Ecto neural progenitor cell (in vitro differentiated cells): ENCODE data around the gene ST3GAL2.
"Not testable (repeated sequence)": the region's sequence is repeated elsewhere in the genome, so short reads cannot be mapped to it uniquely, and the experiment has no call there.

ENCODE experiments used
- DNase-seq: peaks from one replicate; pipeline ENCODE4 v3.0.0-alpha.2; 2018; ENCODE audit warnings: low spot score

The ST3GAL2 gene

DNA sequence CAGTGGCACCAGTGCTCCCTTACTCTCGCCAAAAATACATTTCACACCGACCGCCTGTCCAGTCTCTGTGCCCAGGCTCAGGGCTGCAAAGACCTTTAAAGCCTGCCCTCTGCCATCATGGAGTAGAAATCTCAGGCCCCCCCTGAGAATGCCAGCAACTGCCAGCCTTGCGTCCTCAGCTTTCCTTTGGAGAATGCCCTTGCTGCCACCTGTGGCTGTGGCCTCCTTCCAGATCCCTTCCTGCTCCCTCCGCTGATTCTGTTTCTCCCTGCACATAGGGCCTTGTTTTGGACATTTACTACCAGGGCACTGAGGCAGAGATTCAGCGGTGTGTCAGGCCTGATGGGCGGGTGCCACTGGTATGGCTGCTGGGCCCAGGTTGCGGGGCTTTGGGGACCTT is 28.7 kb upstream of the ST3GAL2 start:
- no peak for DNase-seq

DNA sequence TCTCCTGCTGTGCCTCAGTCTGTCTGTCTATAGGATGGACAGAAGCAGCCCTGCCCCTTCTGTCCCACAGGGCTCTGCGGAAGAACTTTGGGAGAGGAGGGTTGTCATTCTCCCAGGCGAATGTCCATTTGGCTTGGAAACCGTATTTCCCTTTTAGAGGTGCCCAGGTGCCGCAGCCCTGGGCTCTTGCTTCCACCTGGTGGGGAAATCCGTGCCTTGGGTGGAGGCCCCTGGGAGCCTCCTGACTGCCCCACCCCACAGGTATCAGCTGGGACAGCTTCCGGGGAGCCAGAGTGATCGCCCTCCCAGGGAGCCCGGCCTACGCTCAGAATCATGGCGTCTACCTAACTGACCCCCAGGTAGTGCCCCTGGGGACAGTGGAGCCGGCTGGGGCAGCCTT is 28.2 kb upstream of the ST3GAL2 start:
- DNase-seq: no peak

DNA sequence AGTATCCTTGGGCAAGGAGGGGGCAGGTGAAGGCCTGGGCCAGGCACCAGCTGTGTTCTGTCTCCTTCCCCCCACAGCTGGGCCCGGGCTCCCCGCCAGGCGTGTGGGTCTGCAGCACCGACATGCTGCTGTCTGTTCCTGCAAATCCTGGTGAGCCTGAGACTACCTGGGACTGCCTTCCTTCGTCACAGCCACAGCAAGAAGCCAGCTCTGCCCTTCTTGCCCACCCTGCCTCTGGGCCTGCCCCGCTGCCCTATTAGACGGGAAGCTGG is 27.8 kb upstream of the ST3GAL2 start:
- no peak for DNase-seq

DNA sequence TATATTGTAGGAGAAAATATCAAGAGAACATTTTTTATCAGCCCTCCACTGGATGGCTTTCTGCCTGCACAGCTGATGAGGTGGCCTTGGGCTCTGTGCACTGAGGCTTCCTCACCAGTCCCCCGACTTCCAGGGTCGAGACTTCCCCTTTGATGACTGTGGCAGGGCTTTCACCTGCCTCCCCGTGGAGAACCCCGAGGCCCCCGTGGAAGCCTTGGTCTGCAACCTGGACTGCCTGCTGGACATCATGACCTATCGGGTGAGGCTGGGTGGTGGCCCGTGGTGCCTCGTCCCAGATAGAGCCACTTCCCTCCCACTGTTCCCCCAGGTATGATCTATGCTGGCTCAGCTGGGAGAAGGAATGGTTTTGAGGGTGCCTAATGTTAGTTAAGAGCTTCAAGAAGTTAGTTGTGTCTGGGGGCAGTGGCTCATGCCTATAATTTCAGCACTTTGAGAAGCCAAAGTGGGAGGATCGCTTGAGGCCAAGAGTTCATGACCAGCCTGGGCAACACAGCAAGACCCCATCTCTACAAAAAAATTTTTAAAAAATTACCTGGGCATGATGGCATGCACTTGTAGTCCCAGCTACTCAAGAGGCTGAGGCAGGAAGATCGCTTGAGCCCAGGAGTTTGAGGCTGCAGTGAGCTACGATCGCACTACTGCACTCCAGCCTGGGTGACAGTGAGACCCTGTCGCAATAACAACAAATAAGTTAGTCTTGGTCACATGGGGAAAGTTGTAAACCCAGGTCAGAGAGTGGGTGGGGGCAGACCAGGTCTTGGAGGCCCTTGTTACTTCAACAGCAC is 27.3 kb upstream of the ST3GAL2 start:
- no peak for DNase-seq

DNA sequence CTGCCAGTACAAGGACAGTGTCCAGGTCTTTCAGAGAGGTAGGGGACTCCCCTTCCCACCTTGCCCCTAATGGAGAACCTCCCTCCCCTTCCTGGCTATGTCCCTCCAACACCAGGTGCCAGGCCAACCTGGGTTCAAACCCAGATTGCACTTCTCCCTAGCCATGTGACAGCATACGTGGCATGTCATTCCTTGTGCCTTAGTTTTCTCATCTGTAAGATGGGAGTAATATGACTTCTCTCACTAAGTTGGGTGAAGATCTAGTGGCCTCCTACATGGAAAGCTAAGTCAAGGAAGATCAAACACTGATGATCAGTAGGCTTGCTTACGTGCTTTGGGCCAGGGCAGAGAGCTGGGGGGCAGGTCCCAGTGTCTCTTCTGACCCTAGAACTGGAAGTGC is 24.3 kb upstream of the ST3GAL2 start:
- DNase-seq: no peak

DNA sequence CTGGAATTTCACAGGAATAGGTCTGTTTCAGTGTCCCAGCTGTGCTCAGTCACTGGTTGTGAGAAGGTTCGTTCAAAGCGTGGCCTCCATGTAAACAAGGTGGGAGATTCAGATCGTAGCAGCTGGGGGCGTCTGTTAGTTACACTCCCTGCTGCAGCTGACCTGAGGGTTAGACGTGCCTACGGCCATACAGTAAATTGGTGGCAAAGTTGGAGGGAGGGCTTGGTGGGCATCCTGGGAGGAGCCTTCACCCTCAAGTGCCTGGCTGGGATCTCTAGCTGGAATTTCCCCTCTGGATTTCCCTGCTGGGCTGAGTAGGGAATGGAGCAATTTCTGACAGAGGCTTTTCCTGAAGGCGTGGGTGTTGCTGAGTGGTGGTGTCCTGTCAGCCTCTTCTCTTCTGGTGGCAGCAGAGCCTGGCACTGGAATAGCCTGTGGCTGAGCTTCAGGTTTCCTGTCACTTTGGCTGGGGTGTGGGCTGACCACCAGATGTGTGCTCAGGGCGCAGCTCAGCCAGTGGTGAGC is 21.9 kb upstream of the ST3GAL2 start:
- no peak for DNase-seq

DNA sequence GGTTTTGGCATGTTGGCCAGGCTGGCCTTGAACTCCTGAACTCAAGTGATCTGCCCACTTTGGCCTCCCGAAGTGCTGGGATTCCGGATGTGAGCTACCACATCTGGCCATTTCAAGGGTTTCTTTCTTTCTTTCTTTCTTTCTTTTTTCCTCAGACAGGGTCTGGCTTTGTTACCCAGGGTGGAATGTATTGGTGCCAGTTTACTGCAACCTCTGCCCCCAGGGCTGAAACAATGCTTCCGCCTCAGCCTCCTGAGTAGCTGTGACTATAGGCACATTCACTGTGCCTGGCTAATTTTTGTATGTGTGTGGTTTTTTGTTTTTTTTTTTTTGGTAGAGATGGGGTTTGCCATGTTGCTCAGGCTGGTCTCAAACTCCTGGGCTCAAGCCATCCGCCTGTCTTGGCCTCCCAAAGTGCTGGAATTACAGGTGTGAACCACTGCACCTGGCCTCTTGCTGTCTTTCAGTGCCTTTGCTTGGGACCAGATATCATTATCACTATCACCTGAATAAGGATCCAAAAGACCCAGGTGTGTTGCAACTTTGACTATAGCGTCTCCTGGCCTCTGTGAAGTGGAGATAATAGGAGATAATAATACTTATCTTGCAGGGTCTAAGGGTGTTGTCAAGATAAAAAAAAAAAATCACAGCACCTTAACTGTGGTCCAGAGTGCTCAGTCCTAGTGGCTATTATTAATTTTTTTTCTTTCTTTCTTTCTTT is 18.7 kb upstream of the ST3GAL2 start:
- DNase-seq: no peak

DNA sequence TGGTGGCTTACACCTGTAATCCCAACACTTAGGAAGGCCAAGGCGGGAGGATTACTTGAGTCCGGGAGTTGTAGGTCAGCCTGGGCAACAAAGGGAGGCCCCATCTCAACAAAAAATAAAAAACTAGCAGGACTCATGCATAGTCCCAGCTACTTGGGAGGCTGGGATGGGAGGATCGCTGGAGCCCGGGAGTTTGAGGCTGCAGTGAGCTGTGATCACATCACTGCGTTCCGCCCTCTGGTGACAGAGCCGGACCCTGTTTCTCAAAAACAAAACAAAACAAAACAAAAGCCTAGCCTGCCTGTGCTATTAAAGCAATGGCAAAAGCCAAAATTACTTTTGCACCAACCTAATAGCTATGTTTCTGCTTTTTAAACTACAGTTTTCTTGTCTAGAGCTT is 17.0 kb upstream of the ST3GAL2 start:
- no peak for DNase-seq

DNA sequence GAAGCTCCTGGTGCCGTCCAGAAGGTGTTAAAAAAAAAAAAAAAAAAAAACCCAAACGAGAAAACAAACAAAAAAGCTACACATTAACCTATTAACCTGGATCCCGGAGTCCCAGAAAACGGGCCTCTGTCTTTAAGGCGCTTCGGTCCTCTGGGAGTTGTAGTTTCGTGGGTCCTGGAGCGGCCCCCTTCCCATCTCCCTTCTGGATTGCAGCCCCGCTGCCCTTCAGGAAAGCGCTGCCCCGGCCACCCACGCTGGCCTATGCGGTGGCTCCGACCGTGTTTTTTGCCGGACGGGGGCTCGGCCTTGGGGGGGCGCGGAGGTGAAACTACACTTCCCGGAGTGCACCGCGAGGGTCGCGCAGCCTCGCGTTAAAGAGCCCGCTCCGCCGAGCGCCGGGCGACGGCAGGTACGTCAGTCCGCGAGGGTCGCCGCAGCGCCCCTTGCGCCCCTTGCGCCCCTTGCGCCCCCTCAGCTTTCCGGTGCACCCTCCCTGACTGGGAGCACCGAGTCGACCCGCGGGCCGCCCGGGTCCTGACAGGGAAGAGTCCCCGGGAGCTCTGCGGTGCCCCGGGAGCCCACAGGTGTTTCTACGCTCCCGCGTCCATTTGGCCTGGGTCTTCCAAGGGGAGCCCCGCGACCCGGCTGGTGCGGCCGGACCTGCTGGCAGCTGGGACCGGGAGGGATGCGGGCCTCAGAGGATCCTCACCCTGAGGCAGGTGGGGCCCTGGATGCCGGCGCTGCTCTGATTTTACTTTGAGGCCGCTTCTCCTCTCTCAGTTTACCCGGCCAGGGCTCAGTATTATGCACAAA is 15.5 kb upstream of the ST3GAL2 start, which contains the start of gene FCSK:
TSS of gene FCSK (plus strand) at position 374 of the 813 bp plus-strand sequence. CDS start 8,596 bp downstream, outside the sequence.
- DNase-seq: peak; percentile 92

DNA sequence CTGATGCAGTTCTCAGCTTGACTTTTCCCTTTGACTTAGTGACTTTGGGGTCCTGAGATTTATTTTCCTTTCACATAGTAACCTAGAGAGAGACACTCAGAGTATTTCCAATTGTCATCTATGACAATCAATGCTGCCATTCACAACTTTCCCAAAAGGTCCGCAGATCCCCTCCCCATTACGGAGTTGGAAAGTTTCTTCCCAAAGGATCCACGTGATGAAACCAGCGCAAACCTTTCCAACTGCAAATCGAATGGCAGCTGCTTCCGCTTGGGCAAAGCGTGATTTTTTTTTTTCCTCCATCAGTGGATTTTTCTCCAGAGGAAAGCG is 15.0 kb upstream of the ST3GAL2 start:
- DNase-seq: no peak

DNA sequence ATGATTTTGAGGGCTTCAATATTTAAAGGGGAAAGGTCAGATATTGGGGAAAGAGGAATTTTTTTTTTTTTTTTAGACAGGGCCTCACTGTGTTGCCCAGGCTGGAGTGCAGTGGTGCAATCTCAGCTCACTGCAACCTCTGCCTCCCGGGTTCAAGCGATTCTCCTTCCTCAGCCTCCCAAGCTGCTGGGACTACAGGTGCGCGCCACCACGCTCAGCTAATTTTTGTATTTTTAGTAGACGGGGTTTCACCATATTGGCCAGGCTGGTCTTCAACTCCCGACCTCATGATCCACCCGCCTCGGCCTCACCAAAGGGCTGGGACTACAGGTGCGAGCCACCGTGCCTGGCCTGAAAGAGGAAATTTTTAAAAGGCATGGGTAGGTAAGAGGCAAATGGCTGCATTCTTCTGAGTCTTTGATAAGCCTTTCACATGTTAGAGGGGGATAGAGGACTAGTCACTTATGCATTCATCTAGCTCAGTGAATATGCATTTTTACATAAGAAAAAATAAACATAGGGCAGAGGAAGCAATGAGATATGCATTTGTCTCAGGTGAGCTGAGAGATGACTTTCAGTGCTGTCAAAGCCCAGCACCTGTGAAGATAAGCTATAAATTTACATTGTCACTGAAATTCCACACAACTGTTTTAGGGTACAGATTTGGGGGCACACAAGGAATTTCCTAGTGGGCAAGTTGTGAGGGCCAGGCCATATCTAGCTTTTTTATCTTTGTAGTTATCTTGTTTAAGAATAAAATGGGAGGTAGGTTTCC is 14.4 kb upstream of the ST3GAL2 start:
- no peak for DNase-seq

DNA sequence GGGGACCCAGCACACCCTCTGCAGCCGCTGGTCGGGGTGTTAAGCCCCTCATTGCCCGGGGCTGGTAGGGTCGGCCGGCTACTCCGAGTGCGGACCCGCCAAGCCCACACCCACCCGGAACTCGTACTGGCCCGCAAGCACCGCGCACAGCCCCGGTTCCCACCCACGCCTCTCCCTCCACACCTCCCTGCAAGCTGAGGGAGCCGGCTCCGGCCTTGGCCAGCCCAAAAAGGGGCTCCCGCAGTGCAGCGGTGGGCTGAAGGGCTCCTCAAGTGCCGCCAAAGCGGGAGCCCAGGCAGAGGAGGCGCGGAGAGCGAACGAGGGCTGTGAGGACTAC is 12.1 kb upstream of the ST3GAL2 start:
- DNase-seq: not testable (repeated sequence)

DNA sequence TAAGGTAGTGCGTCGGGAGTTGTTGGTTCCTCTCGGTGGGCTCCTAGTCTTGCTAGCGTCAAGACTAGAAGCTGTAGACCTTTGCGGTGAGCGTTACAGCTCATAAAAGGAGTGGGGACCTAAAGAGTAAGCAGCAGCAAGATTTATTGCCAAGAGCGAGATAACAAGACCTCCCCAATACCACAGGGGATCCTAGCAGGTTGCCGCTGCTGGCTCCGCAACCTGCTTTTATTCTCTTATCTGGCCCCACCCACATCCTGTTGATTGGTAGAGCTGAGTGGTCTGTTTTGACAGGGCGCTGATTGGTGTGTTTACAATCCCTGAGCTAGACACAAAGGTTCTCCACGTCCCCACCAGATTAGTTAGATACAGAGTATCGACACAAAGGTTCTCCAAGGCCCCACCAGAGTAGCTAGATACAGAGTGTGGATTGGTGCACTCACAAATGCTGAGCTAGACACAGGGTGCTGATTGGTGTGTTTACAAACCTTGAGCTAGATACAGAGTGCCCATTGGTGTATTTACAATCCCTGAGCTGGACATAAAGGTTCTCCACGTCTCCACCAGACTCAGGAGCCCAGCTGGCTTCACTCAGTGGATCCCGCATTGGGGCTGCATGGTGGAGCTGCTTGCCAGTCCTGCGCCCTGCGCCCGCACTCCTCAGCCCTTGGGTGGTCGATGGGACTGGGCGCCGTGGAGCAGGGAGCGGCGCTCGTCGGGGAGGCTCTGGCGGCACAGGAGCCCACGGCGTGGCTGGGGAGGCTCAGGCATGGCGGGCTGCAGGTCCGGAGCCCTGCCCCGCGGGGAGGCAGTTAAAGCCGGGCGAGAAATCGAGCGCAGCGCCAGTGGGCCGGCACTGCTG is 11.5 kb upstream of the ST3GAL2 start:
- not testable (repeated sequence) for DNase-seq

DNA sequence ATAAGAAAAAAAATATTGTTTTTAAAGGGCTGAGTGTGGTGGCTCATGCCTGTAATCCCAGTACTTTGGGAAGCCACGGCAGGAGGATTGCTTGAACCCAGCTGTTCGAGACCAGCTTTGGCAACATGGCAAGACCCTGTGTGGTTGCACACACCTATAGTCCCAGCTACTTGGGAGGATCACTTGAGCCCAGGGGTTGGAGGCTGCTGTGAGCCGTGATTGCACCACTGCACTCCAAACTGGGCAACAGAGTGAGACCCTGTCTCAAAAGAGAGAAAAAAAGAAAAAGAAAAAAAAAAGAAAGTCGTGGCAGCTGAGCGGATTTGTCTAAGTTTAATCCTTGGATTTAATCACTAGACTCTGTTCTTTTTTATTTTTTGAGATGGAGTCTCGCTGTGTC is 9.2 kb upstream of the ST3GAL2 start:
- DNase-seq: no peak

DNA sequence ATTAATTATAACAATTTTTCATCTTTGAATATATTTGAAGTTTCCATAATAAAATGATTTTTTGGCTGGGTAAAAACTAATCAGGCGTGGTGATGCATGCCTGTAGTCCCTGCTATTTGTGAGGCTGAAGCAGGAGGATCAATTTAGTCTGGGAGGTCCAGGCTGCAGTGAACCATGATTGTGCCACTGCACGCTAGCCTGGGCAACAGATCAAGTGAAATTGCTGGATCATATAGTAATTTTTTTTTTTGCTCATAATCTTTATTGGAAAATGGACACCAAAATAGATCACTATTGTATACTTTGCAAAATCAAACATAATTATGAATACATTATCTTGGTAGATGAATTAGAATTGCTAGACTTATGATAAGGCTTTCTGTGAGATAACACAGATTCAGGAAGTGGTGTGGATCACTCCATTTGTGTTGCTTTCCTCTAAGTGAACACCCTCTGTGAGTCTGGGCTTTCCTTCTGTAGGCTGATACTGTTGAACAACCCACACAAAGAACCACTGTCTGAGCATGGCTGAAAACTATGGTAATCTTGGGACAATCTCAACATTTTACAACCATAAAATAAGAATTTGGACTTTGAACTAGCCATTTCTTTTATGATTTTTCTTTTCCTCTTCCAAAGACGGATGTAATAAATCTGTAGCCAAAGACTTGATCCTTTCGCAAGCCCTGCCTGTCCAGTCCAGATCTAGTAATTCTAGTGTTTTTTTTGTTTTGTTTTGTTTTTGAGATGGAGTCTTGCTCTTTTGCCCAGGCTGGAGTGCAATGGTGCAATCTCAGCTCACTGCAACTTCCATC is 5.6 kb upstream of the ST3GAL2 start:
- DNase-seq: no peak

DNA sequence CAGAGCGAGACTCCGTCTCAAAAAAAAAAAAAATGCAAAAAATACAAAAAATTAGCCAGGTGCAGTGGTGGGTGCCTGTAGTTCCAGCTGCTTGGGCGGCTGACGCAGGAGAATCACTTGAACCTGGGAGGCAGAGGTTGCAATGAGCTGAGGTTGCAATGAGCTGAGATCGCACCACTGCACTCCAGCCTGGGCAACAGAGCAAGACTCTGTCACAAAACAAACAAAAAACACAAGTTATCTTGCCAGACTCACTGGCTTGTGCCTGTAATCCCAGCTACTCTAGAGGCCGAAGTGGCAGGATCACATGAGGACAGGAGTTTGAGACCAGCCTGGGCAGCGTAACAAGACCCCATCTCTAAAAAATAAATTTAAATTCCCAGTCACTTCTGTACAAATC is 3.4 kb upstream of the ST3GAL2 start:
- no peak for DNase-seq

DNA sequence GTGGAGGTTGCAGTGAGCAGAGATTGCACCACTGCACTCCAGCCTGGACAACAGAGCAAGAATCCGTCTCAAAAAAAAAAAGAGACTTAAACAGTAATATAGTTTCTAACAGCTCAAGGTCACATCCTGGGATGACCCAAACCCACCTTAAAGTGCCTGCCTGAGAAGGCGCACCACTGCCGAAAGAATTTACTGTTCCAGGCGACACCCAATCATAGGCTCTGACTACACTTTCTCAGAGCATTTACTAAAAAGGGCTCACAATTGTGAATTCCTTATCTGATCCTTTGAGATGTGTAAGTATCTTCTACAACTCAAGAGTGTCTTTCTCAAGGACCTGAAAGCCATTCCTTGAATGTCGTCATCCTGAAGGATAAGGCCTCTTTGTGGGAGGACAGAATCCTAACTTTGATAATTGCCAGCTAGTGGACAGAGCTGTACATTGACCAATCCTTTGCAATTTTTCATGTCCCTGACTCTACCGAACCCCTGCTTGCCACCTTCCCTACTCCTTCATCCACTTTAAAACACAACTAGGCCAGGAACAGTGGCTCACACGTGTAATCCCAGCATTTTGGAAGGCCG is 2.6 kb upstream of the ST3GAL2 start:
- DNase-seq: no peak

DNA sequence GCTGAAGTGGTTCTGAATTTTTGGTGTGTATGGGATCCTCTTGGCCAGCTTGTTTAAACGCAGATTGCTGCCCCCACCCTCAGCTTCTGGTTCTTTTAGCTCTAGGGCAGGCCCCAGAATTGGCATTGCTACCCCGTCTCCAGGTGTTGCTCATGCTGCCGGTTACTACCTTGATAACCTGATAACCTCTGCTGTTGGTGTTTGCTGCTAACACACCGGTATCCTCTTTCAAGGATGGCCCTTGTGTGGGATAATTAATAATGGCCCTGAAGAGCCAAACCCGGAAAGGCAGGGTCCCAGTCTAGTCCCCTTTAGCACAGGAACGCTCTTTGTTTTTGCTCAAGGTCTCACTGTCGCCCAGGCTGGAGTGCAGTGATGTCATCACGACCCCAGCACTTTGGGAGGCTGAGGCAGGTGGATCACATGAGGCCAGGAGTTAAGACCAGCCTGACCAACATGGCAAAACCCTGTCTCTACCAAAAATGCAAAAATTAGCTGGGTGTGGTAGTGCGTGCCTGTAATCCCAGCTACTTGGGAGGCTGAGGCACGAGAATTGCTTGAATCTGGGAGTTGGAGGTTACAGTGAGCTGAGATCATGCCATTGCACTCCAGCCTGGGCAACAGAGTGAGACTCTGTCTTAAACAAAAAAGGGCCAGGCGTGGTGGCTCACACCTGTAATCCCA is 1.3 kb upstream of the ST3GAL2 start:
- DNase-seq: no peak

DNA sequence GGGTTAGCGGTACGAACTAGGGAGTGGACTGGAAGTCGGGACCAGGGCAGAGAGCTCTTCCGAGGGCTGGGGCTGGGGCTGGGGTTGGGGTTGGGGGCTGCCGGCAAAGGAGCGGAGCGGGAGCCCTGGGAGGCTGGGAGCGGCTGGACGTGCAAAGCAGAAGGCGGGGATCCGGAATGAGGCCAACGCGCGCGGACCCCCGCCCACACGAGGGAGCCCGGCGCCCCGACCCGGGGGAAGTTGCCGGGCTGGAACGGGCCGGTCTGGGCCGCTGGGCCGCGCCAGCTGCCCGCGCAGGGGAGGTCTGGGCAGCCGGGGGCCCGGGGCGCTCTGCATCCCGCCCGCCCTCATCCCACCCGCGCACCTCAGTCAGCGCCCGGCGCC is 323 bp downstream of the ST3GAL2 start:
- DNase-seq: peak; percentile 77
